AG09309 (cell line): ENCODE results near the gene PET100.

ENCODE experiments used
- DNase-seq: peaks from one replicate; pipeline ENCODE4 v3.0.0-alpha.2; 2010; ENCODE audit warnings: low read depth
- H3K4me3 ChIP-seq: 2 replicates; pipeline ENCODE4 v1.5.1; 2011; ENCODE audit warnings: mild to moderate bottlenecking, low read depth, low read length, moderate library complexity; ENCODE audit not compliant: control insufficient read depth
- CTCF ChIP-seq: IDR thresholded peaks from 2 replicates; pipeline ENCODE4 v1.5.1; 2011; ENCODE audit warnings: mild to moderate bottlenecking, low read depth, low read length, inconsistent platforms; ENCODE audit not compliant: insufficient read depth, control insufficient read depth; ENCODE audit errors: missing control alignments

The PET100 gene

GRCh38 chr19:7629347-7630054 is at the start of gene PET100, which contains the start of gene XAB2:
TSS of gene PET100 (plus strand) at chr19:7629793. CDS start at chr19:7629834, 41 bp downstream.
TSS of gene XAB2 (minus strand) at chr19:7629545. CDS start at chr19:7629527, 18 bp downstream.
- DNase-seq = peak; percentile 97
- peak within 1 kb of the TSS; percentile 71 for H3K4me3 ChIP-seq
- no peak for TF ChIP-seq CTCF

GRCh38 chr19:7582446-7582845 is 47.1 kb upstream of the PET100 start:
- no peak for DNase-seq
- H3K4me3 ChIP-seq = no peak overlapping the region
- TF ChIP-seq CTCF = no peak

GRCh38 chr19:7589822-7590221 is 39.8 kb upstream of the PET100 start:
- no peak for DNase-seq
- H3K4me3 ChIP-seq = no peak overlapping the region
- TF ChIP-seq CTCF = no peak

GRCh38 chr19:7590256-7590655 is 39.3 kb upstream of the PET100 start:
- H3K4me3 ChIP-seq = no peak overlapping the region
- TF ChIP-seq CTCF = no peak
- no peak for DNase-seq

GRCh38 chr19:7595466-7596133 is 34.0 kb upstream of the PET100 start, which contains the start of gene CAMSAP3:
TSS of gene CAMSAP3 (plus strand) at chr19:7595863. CDS start at chr19:7596003, 140 bp downstream.
- H3K4me3 ChIP-seq = no peak within 1 kb of the TSS
- TF ChIP-seq CTCF = no peak
- no peak for DNase-seq

- no peak overlapping the region for H3K4me3 ChIP-seq
- TF ChIP-seq CTCF = no peak
- DNase-seq = no peak
These were observed 33.2 kb upstream of the PET100 start for GRCh38 chr19:7596211-7596937.
